NT2/D1 (cell line): Measurements from ENCODE around the gene RARS1.

ENCODE experiments used
- DNase-seq: peaks from one replicate; pipeline ENCODE4 v3.0.0-alpha.2; 2011; ENCODE audit warnings: low read depth, low spot score
- H3K27me3 ChIP-seq: 2 replicates; pipeline ENCODE4 v1.6.0; 2011; ENCODE audit warnings: mild to moderate bottlenecking; ENCODE audit not compliant: insufficient read length, insufficient read depth
- H3K36me3 ChIP-seq: 2 replicates; pipeline ENCODE4 v1.6.1; 2011; ENCODE audit warnings: mild to moderate bottlenecking, low read length, mixed read lengths; ENCODE audit not compliant: insufficient read depth, insufficient read length
- H3K4me1 ChIP-seq: 2 replicates; pipeline ENCODE4 v1.5.1; 2011; ENCODE audit not compliant: insufficient read depth, insufficient read length
- H3K4me3 ChIP-seq: 2 replicates; pipeline ENCODE4 v1.5.1; 2011; ENCODE audit warnings: low read depth; ENCODE audit not compliant: insufficient read length
- H3K9ac ChIP-seq: 2 replicates; pipeline ENCODE4 v1.6.0; 2011; ENCODE audit warnings: low read depth; ENCODE audit not compliant: insufficient read length
- H3K9me3 ChIP-seq: 2 replicates; pipeline ENCODE4 v1.5.1; 2011; ENCODE audit warnings: mild to moderate bottlenecking, low read length; ENCODE audit not compliant: insufficient read depth
- SUZ12 ChIP-seq: IDR thresholded peaks from 2 replicates; pipeline ENCODE4 v1.6.1; 2011; ENCODE audit not compliant: insufficient read length, insufficient read depth; ENCODE audit errors: extremely low read depth
- YY1 ChIP-seq: IDR thresholded peaks from 2 replicates; pipeline ENCODE4 v1.6.1; 2011; ENCODE audit not compliant: insufficient read length, insufficient read depth
- ZNF274 ChIP-seq: IDR thresholded peaks from 2 replicates; pipeline ENCODE4 v1.6.1; 2011; ENCODE audit warnings: mild to moderate bottlenecking, low read depth, low read length

RARS1 gene

DNA sequence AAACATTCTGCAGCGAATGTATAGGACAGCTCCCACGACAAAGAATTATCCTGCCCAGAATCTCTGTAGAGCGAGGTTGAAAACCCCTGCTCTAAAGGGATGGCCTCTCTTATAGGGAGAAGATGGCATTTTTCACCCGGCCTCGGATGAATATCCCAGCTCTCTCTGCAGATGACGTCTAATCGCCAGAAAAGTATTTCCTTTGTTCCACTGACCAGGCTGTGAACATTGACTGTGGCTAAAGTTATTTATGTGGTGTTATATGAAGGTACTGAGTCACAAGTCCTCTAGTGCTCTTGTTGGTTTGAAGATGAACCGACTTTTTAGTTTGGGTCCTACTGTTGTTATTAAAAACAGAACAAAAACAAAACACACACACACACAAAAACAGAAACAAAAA, 17.4 kb upstream of the RARS1 start:
- H3K9ac ChIP-seq, result no peak overlapping the region
- no peaks in the 10 kb centered on the region for H3K9me3 ChIP-seq
- peaks cover 46% of the 10 kb centered on the region for H3K36me3 ChIP-seq
- H3K27me3 ChIP-seq, result no peaks in the 10 kb centered on the region
- H3K4me3 ChIP-seq, result no peak overlapping the region
- H3K4me1 ChIP-seq, result no peaks in the 10 kb centered on the region
- DNase-seq, result no peak
- TF ChIP-seq ZNF274 (no peak), YY1 (no peak), SUZ12 (no peak)

DNA sequence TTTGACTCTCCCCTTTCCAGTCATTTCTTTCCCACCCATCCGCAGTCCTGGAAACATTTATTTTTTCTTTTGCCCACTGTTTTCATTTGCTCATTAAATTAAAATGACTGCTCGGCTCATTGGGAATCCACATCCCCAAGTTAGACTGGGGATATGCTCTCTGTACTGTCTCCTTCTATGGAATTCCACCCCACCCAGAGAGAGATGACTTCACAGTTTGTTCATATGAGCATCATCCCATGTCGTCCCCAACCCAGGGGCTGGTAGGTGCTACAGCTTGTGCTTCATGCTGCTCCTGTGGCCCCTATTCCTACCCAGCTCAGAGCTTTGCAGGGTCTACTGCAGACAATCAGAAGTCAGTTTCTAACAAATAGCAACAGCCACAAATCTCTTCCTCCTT, 16.5 kb upstream of the RARS1 start:
- H3K27me3 ChIP-seq, result no peaks in the 10 kb centered on the region
- H3K36me3 ChIP-seq, result peaks cover 36% of the 10 kb centered on the region

DNA sequence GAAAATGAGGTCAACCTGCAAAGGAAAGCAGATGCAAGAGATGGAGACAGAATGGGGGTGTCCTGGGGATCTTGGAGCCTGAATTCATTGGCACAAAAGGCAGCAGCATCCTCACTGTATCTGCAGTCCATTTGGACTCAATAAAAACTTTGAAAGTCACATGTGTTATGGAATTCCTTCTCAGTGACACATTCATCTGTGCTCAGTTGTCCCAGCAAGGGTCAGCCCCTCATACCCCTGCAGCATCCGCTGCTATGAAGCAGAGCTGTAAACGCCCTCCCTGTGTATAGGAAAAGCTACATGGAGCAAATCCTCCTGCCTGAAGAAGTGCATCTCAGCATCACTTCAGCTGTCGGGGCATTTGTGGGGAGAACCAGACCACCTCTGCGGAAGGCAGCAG, 14.5 kb upstream of the RARS1 start:
- Histone ChIP-seq H3K4me3 (no peak overlapping the region), H3K9me3 (no peaks in the 10 kb centered on the region), H3K27me3 (no peaks in the 10 kb centered on the region), H3K9ac (no peak overlapping the region), H3K4me1 (no peaks in the 10 kb centered on the region), H3K36me3 (peaks cover 22% of the 10 kb centered on the region)
- TF ChIP-seq ZNF274 (no peak), YY1 (no peak), SUZ12 (no peak)
- no peak for DNase-seq

More for the DNA sequence above, 16.5 kb upstream of the RARS1 start:
- Histone ChIP-seq H3K9ac (no peak overlapping the region), H3K4me1 (no peaks in the 10 kb centered on the region), H3K4me3 (no peak overlapping the region), H3K9me3 (no peaks in the 10 kb centered on the region)
- no peak for DNase-seq
- no peak for TF ChIP-seq ZNF274
- TF ChIP-seq YY1, result no peak

DNA sequence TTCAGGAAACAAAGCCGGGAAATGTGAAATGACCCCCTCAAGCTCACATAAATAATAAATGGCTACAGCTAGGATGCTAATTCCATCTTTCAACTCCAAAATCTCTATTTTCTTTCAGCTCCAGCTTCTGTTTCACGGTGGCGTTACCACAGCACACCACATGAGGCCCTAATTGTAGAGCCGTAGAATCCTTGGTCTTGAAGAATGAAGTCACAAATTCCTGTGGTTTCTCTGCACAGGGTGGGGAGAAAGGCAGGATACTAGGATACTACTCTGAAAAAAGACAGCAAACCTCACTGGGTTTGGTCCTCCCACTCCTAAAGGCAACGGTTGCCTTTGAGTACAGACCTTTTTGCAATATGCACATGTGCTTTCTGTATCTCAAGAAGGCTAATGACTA, 13.9 kb upstream of the RARS1 start:
- H3K4me1 ChIP-seq, result no peaks in the 10 kb centered on the region
- H3K9ac ChIP-seq, result no peak overlapping the region
- no peak overlapping the region for H3K4me3 ChIP-seq
- H3K27me3 ChIP-seq, result no peaks in the 10 kb centered on the region
- peaks cover 22% of the 10 kb centered on the region for H3K36me3 ChIP-seq
- DNase-seq, result peak; percentile 44
- TF ChIP-seq SUZ12, result no peak
- TF ChIP-seq ZNF274, result no peak
- no peak for TF ChIP-seq YY1
- no peaks in the 10 kb centered on the region for H3K9me3 ChIP-seq

DNA sequence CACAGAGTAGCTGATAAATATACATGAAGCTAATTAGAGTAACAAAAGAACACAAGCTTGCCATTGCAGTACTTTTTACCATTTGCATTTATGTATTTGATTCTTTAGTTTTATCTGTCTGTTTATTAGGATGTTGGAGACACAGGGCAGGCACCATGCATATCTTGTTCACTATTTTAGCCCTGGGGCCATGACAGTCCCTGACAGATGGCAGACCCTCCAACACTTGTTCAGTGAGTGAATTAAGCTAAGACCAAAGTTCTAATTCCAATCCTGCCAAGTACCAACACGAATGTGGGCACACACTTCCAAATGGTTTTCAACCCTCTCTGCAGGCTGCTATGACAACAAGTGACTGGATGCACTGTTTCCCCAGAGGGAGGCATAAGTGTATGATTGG, 12.0 kb upstream of the RARS1 start:
- H3K4me3 ChIP-seq, result no peak overlapping the region
- TF ChIP-seq YY1, result no peak
- H3K36me3 ChIP-seq, result peaks cover 10% of the 10 kb centered on the region
- no peaks in the 10 kb centered on the region for H3K27me3 ChIP-seq
- H3K9me3 ChIP-seq, result no peaks in the 10 kb centered on the region
- no peak for DNase-seq
- H3K9ac ChIP-seq, result no peak overlapping the region
- H3K4me1 ChIP-seq, result no peaks in the 10 kb centered on the region

DNA sequence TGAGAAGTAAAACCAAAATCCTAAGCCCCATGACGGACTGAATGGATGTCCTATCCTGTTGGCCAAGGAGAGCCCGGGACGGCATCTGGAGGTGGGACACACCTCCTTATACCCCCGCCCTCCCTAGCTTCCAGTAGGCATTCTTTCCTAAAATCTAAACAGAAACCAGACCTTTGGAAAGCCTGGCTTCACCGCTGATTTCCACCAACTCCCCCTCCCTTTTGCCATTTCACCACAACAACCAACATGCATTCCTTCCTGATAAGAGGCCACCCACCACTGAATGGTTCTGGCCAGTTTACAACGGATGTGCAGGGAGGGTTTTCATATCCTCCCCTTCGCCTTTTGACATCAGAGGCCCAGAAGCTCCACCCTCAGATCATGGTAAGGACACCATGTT, 9.2 kb upstream of the RARS1 start:
- H3K9me3 ChIP-seq, result no peaks in the 10 kb centered on the region
- H3K4me1 ChIP-seq, result no peaks in the 10 kb centered on the region
- no peak overlapping the region for H3K4me3 ChIP-seq
- no peaks in the 10 kb centered on the region for H3K27me3 ChIP-seq
- DNase-seq, result no peak
- no peaks in the 10 kb centered on the region for H3K36me3 ChIP-seq
- no peak overlapping the region for H3K9ac ChIP-seq
- no peak for TF ChIP-seq ZNF274
- no peak for TF ChIP-seq YY1
- TF ChIP-seq SUZ12, result no peak

DNA sequence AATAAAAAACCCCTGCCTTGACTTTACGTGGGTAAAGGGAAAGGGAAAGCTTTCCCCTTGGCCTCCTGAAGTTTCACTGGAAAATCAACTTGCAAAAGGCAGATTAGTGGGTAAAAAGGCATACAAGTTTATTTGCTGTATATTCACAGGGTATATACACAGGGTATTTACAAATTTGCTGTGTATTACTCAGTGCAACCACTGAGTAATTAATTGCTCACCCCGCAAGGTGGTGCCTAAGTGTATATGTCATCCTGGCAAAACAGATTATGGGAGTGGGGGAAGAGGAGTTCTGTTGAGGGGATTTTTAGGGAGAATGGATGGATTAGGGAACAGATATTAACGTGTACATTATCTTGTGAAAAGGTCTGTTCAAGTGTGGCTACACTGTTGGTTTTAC, 7.1 kb upstream of the RARS1 start:
- H3K36me3 ChIP-seq, result no peaks in the 10 kb centered on the region
- H3K27me3 ChIP-seq, result no peaks in the 10 kb centered on the region
- H3K9ac ChIP-seq, result no peak overlapping the region
- no peak for TF ChIP-seq SUZ12
- no peak for TF ChIP-seq ZNF274
- no peak for TF ChIP-seq YY1
- no peaks in the 10 kb centered on the region for H3K9me3 ChIP-seq
- H3K4me1 ChIP-seq, result no peaks in the 10 kb centered on the region
- H3K4me3 ChIP-seq, result no peak overlapping the region
- no peak for DNase-seq

DNA sequence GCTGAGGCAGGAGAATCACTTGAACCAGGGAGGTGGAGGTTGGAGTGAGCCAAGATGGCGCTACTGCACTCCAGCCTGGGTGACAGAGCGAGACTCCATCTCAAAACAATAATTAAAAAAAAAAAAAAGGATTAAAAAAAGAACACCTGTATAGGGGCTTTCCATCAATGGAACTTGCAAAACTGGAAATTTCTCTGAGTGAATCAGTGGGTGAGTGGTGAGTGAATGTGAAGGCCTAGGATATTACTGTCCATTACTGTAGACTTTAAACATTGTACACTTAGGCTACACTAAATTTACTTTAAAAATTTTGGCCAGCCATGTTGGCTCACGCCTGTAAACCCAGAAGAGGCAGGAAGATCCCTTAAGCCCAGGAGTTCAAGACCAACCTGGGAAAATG, 5.7 kb upstream of the RARS1 start:
- Histone ChIP-seq H3K36me3 (no peaks in the 10 kb centered on the region), H3K4me3 (no peak overlapping the region), H3K9me3 (no peaks in the 10 kb centered on the region), H3K4me1 (no peaks in the 10 kb centered on the region), H3K27me3 (no peaks in the 10 kb centered on the region), H3K9ac (no peak overlapping the region)
- no peak for TF ChIP-seq ZNF274
- TF ChIP-seq YY1, result no peak
- no peak for TF ChIP-seq SUZ12
- DNase-seq, result no peak
